Stimulated activated CD4-positive, alpha-beta T cell treated with anti-CD3 and anti-CD28 coated beads, Interleukin-1b, Interleukin-23, amount 100 ng/mL, for 1 hour (primary cell): Measurements from ENCODE around the gene TTYH3.
A peak's percentile ranks its signal among the peaks of the same experiment; 100 is the strongest.

Source experiments
- DNase-seq, 2 donors: peaks; one replicate each; pipeline ENCODE4 v3.0.0-alpha.2; 2020; ENCODE audit warnings: low read depth in 2 of 2

TTYH3 gene

GRCh38 chr7:2708547-2709310, 76.9 kb downstream of the TTYH3 start:
- DNase-seq = no peak

- DNase-seq = peak; percentile 53 to 55
Observed at GRCh38 chr7:2709553-2710285, 77.9 kb downstream of the TTYH3 start.

- DNase-seq = peak in 1 of 2 donors; percentile 18
Observed at GRCh38 chr7:2710286-2710655, 78.5 kb downstream of the TTYH3 start.

DNA sequence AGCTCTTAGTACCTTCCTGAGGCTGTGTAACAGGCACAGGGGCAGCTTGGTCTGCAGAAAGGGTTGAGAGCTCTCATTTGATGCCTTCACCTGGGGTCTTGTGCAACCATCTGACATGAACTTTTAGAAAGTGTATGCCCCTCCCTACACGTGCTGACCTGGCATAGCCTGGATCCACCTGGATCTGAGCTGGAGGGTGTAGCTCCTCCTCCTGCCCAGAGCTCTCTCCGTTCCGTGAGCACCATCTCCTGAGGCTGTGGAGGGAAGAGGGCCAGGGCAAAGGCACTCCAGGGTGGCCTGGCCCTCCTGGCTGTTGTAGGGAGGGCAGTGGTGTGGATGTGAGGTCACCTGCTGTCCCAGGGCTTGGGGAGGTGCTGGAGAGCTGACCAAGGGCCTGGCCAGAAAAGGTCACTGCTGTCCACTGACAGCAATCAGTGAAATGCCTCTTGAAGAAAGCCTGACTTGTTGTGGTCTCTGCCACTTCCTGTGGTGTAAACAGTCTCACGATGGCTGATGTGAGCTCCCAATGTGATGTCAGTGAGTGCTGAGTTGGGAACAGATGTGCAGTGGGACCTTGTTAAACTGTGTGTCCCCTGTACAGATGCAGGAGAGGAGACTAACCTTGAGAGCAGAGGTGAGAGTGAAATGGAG, 79.2 kb downstream of the TTYH3 start:
- no peak for DNase-seq

- no peak for DNase-seq
Observed at GRCh38 chr7:2711895-2712675, 80.3 kb downstream of the TTYH3 start.

- no peak for DNase-seq
Observed at GRCh38 chr7:2713370-2713769, 81.6 kb downstream of the TTYH3 start.

DNA sequence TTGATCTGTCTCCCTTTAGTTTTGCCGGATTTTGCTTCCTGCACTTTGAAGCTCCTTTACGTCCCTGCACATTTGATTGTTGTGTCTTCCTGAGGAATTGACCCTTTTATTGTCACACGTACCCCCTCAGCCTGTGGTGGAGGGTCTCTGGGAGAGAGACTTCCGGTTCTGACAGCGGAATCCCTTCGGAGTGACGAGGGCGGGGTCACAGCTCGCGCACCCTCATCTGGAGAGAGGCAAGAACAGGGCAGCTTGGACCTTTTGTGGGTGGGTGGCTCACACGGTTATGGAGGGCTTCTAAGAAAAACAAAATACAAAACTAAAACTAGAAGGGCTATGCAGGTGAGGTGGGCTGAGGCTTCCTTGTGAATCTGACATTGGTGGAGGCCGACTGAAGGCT, 82.2 kb downstream of the TTYH3 start:
- DNase-seq = no peak
